GM12878 (cell line): Measurements from ENCODE around the gene ZNF394. TPM values are rescaled to one million over a fixed set of nuclear protein-coding genes. Genes with fewer than 3 reads are reported as not detected.

Source experiments
- ATAC-seq: fragments of 200-7000 bp; cut with Tn5 transposase; 3 replicates; pipeline ENCODE4 v1.9.1; 2020; ENCODE audit warnings: mild to moderate bottlenecking, moderate library complexity
- BruUV-seq: library from RNA; stranded (reverse); fragments of 400-500 nt; replicated peaks from 2 replicates; lab custom pipeline; 2021; lab: Mats Ljungman, UMichigan
- CTCF ChIA-PET: fragments of 300-600 bp; sonication (Branson Sonifier 250); formaldehyde crosslinking; extraction: SDS; loops from one replicate; lab custom pipeline; 2021; ENCODE audit warnings: inconsistent platforms; lab: Yijun Ruan, JAX
- POLR2A ChIA-PET: fragments of 350-600 bp; formaldehyde crosslinking; extraction: SDS; loops from one replicate; lab custom pipeline; 2021; ENCODE audit warnings: inconsistent platforms; lab: Charles Lee
- RAD21 ChIA-PET: fragments of 300-600 bp; sonication (Branson Sonifier 250); formaldehyde crosslinking; loops from one replicate; lab custom pipeline; 2023; ENCODE audit warnings: antibody characterized with exemption; ENCODE audit not compliant: unreplicated experiment; lab: Charles Lee
- SMC1A ChIA-PET: fragments of 300-600 bp; sonication (Branson Sonifier 250); formaldehyde crosslinking; loops from one replicate; lab custom pipeline; 2023; ENCODE audit not compliant: unreplicated experiment, uncharacterized antibody; lab: Charles Lee
- DNase-seq: peaks from one replicate; pipeline ENCODE4 v3.0.0-alpha.2; 2011; ENCODE audit warnings: low read depth, low spot score
- FAIRE-seq: peaks from 3 replicates; lab custom pipeline; 2011; peaks lifted over from hg19 to GRCh38; lab: Jason Lieb, UNC
- H2AFZ ChIP-seq: 2 replicates; pipeline ENCODE4 v1.6.0; 2011; ENCODE audit warnings: low read depth, low read length, control low read depth; ENCODE audit not compliant: control insufficient read depth
- H3K27ac ChIP-seq: 2 replicates; pipeline ENCODE4 v1.5.1; 2011; ENCODE audit warnings: control low read depth; ENCODE audit not compliant: control insufficient read depth, insufficient read depth
- H3K27me3 ChIP-seq, 2 experiments: replicated peaks in 1 of 2; 2 replicates each; pipeline versions ENCODE4 v1.6.0 to v1.6.1; 2011; ENCODE audit warnings: low read length in 1 of 2; ENCODE audit not compliant: control insufficient read depth in 2 of 2, insufficient read depth in 2 of 2
- H3K36me3 ChIP-seq, 2 experiments: 2 replicates each; pipeline ENCODE4 v1.5.1; 2011; ENCODE audit warnings: low read length in 1 of 2; ENCODE audit not compliant: control insufficient read depth in 2 of 2, insufficient read depth in 2 of 2
- H3K4me1 ChIP-seq: 2 replicates; pipeline ENCODE4 v1.6.1; 2011; ENCODE audit warnings: mild to moderate bottlenecking, low read length, moderate library complexity, mixed read lengths; ENCODE audit not compliant: control insufficient read depth, insufficient read depth
- H3K4me2 ChIP-seq: 2 replicates; pipeline ENCODE4 v1.6.0; 2011; ENCODE audit warnings: control low read depth; ENCODE audit not compliant: control insufficient read depth, insufficient read depth
- H3K4me3 ChIP-seq: fragments of 200-600 bp; sonication (generic); 2 replicates; pipeline ENCODE4 v1.5.1; 2016
- H3K79me2 ChIP-seq: 2 replicates; pipeline ENCODE4 v1.6.0; 2011; ENCODE audit warnings: low read length; ENCODE audit not compliant: control insufficient read depth, insufficient read depth
- H3K9ac ChIP-seq: 2 replicates; pipeline ENCODE4 v1.8.0; 2011; ENCODE audit warnings: low read length, control low read depth, mixed read lengths; ENCODE audit not compliant: control insufficient read depth, insufficient read depth
- H3K9me3 ChIP-seq: replicated peaks from 3 replicates; pipeline ENCODE4 v1.5.1; 2011; ENCODE audit warnings: mild to moderate bottlenecking, low read length; ENCODE audit not compliant: control insufficient read depth, insufficient read depth
- H4K20me1 ChIP-seq: 2 replicates; pipeline ENCODE4 v1.6.0; 2011; ENCODE audit not compliant: control insufficient read depth, insufficient read depth
- BCLAF1 ChIP-seq: fragments of 450-650 bp; IDR thresholded peaks from 2 replicates; pipeline ENCODE4 v1.6.1; 2017; ENCODE audit warnings: antibody characterized with exemption, mild to moderate bottlenecking, moderate library complexity
- JUND ChIP-seq: IDR thresholded peaks from 2 replicates; pipeline ENCODE4 v1.6.1; 2012; ENCODE audit warnings: low read depth, mild to moderate bottlenecking, low read length, improper control_type of control experiment, moderate library complexity
- MEF2B ChIP-seq: fragments of 450-650 bp; IDR thresholded peaks from 2 replicates; pipeline ENCODE4 v1.6.1; 2018; ENCODE audit warnings: mild to moderate bottlenecking, moderate library complexity; ENCODE audit not compliant: partially characterized antibody, poor library complexity, severe bottlenecking
- PKNOX1 ChIP-seq: fragments of 450-650 bp; IDR thresholded peaks from 2 replicates; pipeline ENCODE4 v1.6.1; 2016; ENCODE audit warnings: mild to moderate bottlenecking
- PRDM15 ChIP-seq: fragments of 450-650 bp; formaldehyde crosslinking; IDR thresholded peaks from 2 replicates; pipeline ENCODE4 v1.4.0; 2020; ENCODE audit warnings: mild to moderate bottlenecking, moderate library complexity
- SREBF2 ChIP-seq: IDR thresholded peaks from 2 replicates; pipeline ENCODE4 v1.6.1; 2012; ENCODE audit warnings: mild to moderate bottlenecking, low read length
- TCF12 ChIP-seq: IDR thresholded peaks from 2 replicates; pipeline ENCODE4 v1.6.1; 2011; ENCODE audit warnings: low read depth, mild to moderate bottlenecking, low read length
- YBX1 ChIP-seq: fragments of 450-650 bp; IDR thresholded peaks from 2 replicates; pipeline ENCODE4 v1.6.1; 2016; ENCODE audit warnings: antibody characterized with exemption
- ZBTB11 ChIP-seq: fragments of 450-650 bp; formaldehyde crosslinking; IDR thresholded peaks from 2 replicates; pipeline ENCODE4 v1.5.0; 2022; ENCODE audit warnings: mild to moderate bottlenecking, missing genetic modification characterization
- WGBS: methylation state at CpG from one replicate; pipeline ENCODE4 v1.1.6; 2016; ENCODE audit warnings: low lambda C conversion rate; ENCODE audit not compliant: insufficient replicate concordance, insufficient coverage; ENCODE audit errors: missing lambda C conversion rate; 5-methylcytosine and 5-hydroxymethylcytosine counted together
- in situ Hi-C: fragments of 300-500 bp; cut with MboI; formaldehyde crosslinking; loops from 9 replicates; pipeline ENCODE4 v1.14.3; 2018; ENCODE audit warnings: mixed read lengths
- intact Hi-C: fragments of 100-400 bp; cut with micrococcal nuclease; formaldehyde crosslinking; loops from one replicate; pipeline ENCODE4 v1.14.2; 2022; ENCODE audit not compliant: unreplicated experiment
- polyA plus RNA-seq, 11 experiments: library from polyadenylated mRNA; depleted of rRNA in 4 of 11; unstranded in 6 of 11; stranded (reverse) in 5 of 11; fragments of >200 nt; fragmentation: Nextera tagmentation in 4 of 11; fragmentation: Illumina TruSeq in 1 of 11; extraction: Ambion mirVana in 4 of 11; extraction: Trizol in 1 of 11; gene quantifications; 1 replicate in 1 of 11; 2 replicates in 10 of 11; pipeline versions ENCODE4 v1.2.1 to v1.2.3, GENCODE V29; 2011 to 2016; ENCODE audit warnings: inconsistent platforms in 2 of 11, missing spikeins in 2 of 11, low read depth in 1 of 11
- total RNA-seq, 4 experiments: library from RNA; depleted of rRNA in 3 of 4; stranded (reverse); fragments of >200 nt in 3 of 4; fragmentation: Illumina TruSeq in 1 of 4; extraction: Trizol in 1 of 4; gene quantifications; 2 replicates each; pipeline versions ENCODE4 v1.2.1 to v1.2.3, GENCODE V29; 2013 to 2021

ZNF394 gene
- total and polyA plus RNA-seq, 10 of the 15 experiments (the other 5 are each of a cell fraction or from before 2014, with no cell fraction given) = 2.5 to 26.8 (median 22.7) TPM

- H3K9ac ChIP-seq = peak within 1 kb of the TSS; percentile 91
- peak within 1 kb of the TSS; percentile 88 for H3K27ac ChIP-seq
- no peaks in the 10 kb centered on the region for H3K4me1 ChIP-seq
- peak within 1 kb of the TSS; percentile 85 for H3K4me2 ChIP-seq
- peaks cover 2 to 4% of the 10 kb centered on the region in 2 experiments; a peak in 3 of 4 replicates for H3K36me3 ChIP-seq
- H4K20me1 ChIP-seq = no peaks in the 10 kb centered on the region
- RAD21 ChIA-PET = interaction anchor here (0.8 to 1.3 kb wide), 7 partner anchors 25 to 368 kb away, joined by 3 to 4 read pairs (median 3); partner anchors contain the start of genes BUD31, PDAP1 and ZKSCAN5
- intact Hi-C loops (loop anchor here (2.0 kb wide), 1 partner anchor 28 kb away; the partner anchor contains the start of gene ZNF394), in situ Hi-C loops (no loop called here)
- POLR2A ChIA-PET = interaction anchor here (0.7 to 1.4 kb wide), 5 partner anchors 26 to 138 kb away, joined by 3 to 10 read pairs (median 4); partner anchors contain the start of genes ZKSCAN5 and ZNF394
- no peaks in the 10 kb centered on the region for H3K27me3 ChIP-seq
- DNase-seq = peak; percentile 70
- peak; percentile 77 for FAIRE-seq
- H3K4me3 ChIP-seq = peak within 1 kb of the TSS; percentile 86
- H3K9me3 ChIP-seq = no peaks in the 10 kb centered on the region
- SMC1A ChIA-PET = interaction anchor here (0.8 to 1.7 kb wide), 6 partner anchors 7 to 367 kb away, joined by 3 to 7 read pairs (median 3); partner anchors contain the start of genes ATP5MF, CPSF4 and PTCD1
- H3K79me2 ChIP-seq = peaks cover 36% of the 10 kb centered on the region
- BruUV-seq = TSS peak; percentile 88
- peak within 1 kb of the TSS; percentile 94 for H2AFZ ChIP-seq
- 1% methylated on average over 51 of the region's 56 CpGs for WGBS
- ATAC-seq = peak; percentile 99
- CTCF ChIA-PET = interaction anchor here (1.0 kb wide), 2 partner anchors 27 to 32 kb away, joined by 3 read pairs; partner anchors contain the start of genes ZKSCAN5 and ZNF394
- TF ChIP-seq YBX1 (no peak), BCLAF1 (no peak), PRDM15 (peak; percentile 72; the same call in 1 of the 2 replicates), ZBTB11 (peak; percentile 49), SREBF2 (0 out of 2 replicates have a peak, but pooled peaks have one; percentile 49), TCF12 (peak; percentile 49; the same call in 1 of the 2 replicates), MEF2B (peak; percentile 39), PKNOX1 (peak; percentile 97), JUND (peak; percentile 5; the same call in 1 of the 2 replicates)
Measured at GRCh38 chr7:99472561-99473314, 27.3 kb downstream of the ZNF394 start, which contains the start of gene ZNF789. Gene ZNF789, plus strand, starts transcription at chr7:99472890. Its CDS starts 3,567 bp downstream, at chr7:99476457.
